Mammary epithelial cell (primary cell): Measurements from ENCODE around the gene RAI1.

Experiments
- EZH2 ChIP-seq: IDR thresholded peaks from 2 replicates; pipeline ENCODE4 v1.6.1; 2012; ENCODE audit warnings: low read length, inconsistent platforms, borderline replicate concordance
- TF ChIP-seq, protein P1 (sequence below), 2 donors: IDR thresholded peaks in 1 of 2; conservative IDR thresholded peaks in 1 of 2; 2 replicates each; pipeline ENCODE4 v1.5.1; 2011 to 2012; ENCODE audit warnings: inconsistent platforms in 2 of 2, low read length in 2 of 2, mild to moderate bottlenecking in 2 of 2, control low read depth in 1 of 2, low read depth in 1 of 2; ENCODE audit not compliant: insufficient read depth in 1 of 2; ENCODE audit errors: extremely low read depth in 1 of 2

DNA sequence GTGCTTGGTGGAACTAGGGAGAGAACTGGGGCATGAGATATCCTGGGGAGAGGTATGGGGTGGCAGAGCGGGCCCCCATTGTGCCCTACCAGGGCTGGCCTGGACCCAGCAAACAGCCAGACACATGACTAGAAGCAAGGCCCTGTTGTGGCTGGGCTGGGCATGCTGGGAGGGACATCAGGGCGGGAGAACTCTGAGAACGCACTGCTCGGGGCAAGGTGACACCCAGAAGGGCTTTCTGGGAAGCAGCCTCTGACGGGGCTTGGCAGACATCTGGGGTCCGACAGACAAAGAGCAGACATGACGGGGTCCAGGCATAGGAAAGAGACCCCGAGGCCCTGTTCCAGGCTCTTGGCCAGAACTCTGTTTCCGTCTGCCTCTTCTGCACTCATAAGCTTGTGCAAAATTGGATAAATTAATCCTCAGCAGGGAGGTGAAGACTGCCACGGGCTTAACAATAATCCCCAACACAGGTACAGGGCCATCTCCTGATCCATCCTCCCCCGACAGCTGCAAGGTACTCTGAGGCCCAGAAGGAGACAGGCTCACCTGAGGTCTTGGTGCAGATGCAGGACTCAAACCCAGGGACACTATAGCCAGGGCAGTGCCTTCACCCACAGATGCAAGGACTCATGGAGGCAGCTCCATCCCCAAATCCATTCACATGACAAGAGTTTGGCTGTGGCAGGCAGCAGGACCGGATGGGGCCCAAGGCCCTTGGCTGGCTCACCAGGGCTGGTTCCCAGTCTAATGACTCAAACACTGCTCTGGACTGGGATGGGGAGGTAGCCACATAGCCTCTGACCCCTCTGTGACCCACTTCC lies 150.2 kb downstream of the RAI1 start:
- TF ChIP-seq, protein P1, sequence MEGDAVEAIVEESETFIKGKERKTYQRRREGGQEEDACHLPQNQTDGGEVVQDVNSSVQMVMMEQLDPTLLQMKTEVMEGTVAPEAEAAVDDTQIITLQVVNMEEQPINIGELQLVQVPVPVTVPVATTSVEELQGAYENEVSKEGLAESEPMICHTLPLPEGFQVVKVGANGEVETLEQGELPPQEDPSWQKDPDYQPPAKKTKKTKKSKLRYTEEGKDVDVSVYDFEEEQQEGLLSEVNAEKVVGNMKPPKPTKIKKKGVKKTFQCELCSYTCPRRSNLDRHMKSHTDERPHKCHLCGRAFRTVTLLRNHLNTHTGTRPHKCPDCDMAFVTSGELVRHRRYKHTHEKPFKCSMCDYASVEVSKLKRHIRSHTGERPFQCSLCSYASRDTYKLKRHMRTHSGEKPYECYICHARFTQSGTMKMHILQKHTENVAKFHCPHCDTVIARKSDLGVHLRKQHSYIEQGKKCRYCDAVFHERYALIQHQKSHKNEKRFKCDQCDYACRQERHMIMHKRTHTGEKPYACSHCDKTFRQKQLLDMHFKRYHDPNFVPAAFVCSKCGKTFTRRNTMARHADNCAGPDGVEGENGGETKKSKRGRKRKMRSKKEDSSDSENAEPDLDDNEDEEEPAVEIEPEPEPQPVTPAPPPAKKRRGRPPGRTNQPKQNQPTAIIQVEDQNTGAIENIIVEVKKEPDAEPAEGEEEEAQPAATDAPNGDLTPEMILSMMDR (conservative IDR thresholded peaks at IDR 0.05 in 1 of 2, IDR thresholded peaks at IDR 0.05 in 1 of 2; ENCODE audit: extremely low read depth in 1 of 2, insufficient read depth in 1 of 2, low read depth in 1 of 2, low read length in 2 of 2), result no peak
- TF ChIP-seq EZH2, result no peak
